Measurements from ENCODE around the gene TOR1A.
"Not testable (repeated sequence)": the region's sequence is repeated elsewhere in the genome, so short reads cannot be mapped to it uniquely, and the experiment has no call there.

TOR1A gene

DNA sequence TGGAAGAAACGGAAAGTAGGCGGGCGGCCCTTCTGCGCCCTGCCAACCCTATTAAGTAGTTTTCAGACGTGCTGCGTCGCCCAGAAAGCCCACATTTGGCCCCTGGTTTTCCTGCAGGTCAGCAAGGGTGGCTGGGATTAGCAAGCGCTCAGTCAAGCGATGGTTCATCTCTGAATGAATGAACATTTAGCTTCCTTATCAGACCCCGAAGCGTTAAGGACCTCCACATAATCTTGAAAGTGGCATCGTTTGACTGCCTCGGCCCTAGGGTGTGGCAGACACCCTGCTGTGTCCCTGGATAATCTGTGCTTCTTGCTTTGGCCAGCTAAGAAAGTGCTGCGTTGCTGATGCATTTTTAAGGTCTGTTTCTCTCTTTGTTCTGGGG lies 20.3 kb downstream of the TOR1A start:
- no peaks in the 10 kb centered on the region for H3K9me3 ChIP-seq (ENCODE audit: low read length)
- H3K4me3 ChIP-seq (ENCODE audit: low read length) = peak overlapping the region; percentile 92
- peak overlapping the region; percentile 87 for H2AFZ ChIP-seq (ENCODE audit: low read depth, low read length)
- peaks cover 9% of the 10 kb centered on the region for H3K4me1 ChIP-seq (ENCODE audit: insufficient read depth, low read length)
- peaks cover 5% of the 10 kb centered on the region for H3K36me3 ChIP-seq (ENCODE audit: insufficient read depth, low read length)
- no peaks in the 10 kb centered on the region for H3K27me3 ChIP-seq (ENCODE audit: insufficient read depth, low read length)

DNA sequence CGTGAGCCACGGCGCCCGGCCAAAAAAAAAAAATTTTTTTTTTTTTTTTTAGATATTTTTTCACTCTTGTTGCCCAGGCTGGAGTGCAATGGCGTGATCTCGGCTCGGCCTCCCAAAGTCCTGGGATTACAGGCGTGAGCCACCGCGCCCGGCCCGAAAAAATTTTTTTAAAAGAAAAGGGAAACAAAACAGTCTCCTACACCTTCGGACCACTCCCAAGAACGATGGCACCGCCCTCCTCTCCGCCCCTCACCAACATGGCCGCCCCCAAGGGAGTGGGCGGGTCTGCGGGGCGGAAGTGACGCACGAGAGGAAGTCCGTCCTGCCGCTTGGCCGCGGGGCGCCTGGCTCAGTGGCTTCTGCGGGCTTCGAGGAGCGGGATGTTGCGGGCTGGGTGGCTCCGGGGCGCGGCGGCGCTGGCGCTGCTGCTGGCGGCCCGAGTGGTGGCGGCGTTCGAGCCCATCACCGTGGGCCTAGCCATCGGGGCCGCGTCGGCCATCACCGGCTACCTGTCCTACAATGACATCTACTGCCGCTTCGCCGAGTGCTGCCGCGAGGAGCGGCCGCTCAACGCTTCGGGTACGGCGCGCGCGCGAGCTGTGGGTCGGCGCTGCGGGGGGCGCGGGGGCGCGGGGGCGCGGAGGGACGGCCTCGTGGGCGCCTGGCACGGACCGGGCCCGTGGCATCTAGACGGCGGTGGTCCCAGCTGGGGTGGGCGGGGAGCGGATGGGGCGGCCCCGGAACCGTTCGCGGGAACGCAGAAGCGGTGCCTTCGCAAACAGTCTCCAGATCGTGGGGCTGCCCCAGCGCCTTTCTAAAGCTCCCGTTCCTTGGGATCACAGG lies 20.9 kb downstream of the TOR1A start, which contains the start of gene TOR1B:
Gene TOR1B (plus strand): TSS at position 352 of the 843 bp plus-strand sequence. CDS start 29 bp downstream, at position 381.
- Histone ChIP-seq H3K27me3 (ENCODE audit: insufficient read depth, low read length) (no peaks in the 10 kb centered on the region), H2AFZ (ENCODE audit: low read depth, low read length) (peak within 1 kb of the TSS; percentile 87), H3K4me1 (ENCODE audit: insufficient read depth, low read length) (peaks cover 9% of the 10 kb centered on the region), H3K4me3 (ENCODE audit: low read length) (peak within 1 kb of the TSS; percentile 92), H3K9me3 (ENCODE audit: low read length) (no peaks in the 10 kb centered on the region), H3K36me3 (ENCODE audit: insufficient read depth, low read length) (peaks cover 5% of the 10 kb centered on the region)

DNA sequence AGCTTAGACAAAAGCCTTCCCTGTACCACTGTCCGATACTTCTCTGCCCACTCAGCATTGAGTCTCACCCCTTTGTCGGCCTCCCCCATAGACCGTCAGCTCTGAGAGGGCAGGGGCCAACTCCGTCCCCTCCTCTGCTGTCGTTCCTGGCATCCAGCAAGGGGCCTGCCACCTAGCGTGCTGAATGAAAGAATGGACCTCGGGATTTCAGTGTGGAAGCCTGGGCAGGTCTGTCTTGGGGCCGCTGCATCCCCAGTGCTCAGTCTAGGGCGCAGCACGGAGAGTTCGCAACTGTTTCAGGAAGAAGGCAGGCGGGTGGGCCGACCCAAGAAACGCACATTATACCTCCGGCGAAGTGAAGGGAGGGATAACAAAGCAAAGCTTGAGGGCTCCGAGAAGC lies 22.4 kb downstream of the TOR1A start:
- Histone ChIP-seq H3K4me3 (ENCODE audit: low read length) (no peak overlapping the region), H3K27me3 (ENCODE audit: insufficient read depth, low read length) (no peaks in the 10 kb centered on the region), H2AFZ (ENCODE audit: low read depth, low read length) (no peak overlapping the region), H3K9me3 (ENCODE audit: low read length) (no peaks in the 10 kb centered on the region), H3K4me1 (ENCODE audit: insufficient read depth, low read length) (peaks cover 9% of the 10 kb centered on the region), H3K36me3 (ENCODE audit: insufficient read depth, low read length) (no peaks in the 10 kb centered on the region)

DNA sequence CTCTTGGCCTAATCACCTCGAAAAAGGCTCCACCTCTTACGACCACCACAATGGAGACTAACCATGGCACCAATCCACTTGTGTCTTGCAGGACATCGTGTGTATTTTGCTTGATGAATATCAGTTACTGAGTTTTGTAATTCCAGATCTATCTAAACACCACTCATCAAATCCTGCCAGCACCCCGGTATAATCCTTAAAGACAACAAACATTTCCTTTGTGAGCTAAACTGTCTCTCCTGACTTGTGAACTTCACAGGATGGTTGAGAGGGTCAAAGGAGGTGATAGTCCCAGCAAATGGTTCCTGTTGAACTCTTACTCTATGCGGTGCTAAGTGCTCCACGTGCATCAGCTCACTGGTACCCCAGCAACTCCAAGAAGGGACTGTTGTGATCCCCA lies 25.0 kb downstream of the TOR1A start:
- no peak overlapping the region for H3K4me3 ChIP-seq (ENCODE audit: low read length)
- peaks cover 5% of the 10 kb centered on the region for H3K4me1 ChIP-seq (ENCODE audit: insufficient read depth, low read length)
- no peak overlapping the region for H2AFZ ChIP-seq (ENCODE audit: low read depth, low read length)
- no peaks in the 10 kb centered on the region for H3K36me3 ChIP-seq (ENCODE audit: insufficient read depth, low read length)
- peaks cover 15% of the 10 kb centered on the region for H3K27me3 ChIP-seq (ENCODE audit: insufficient read depth, low read length)
- H3K9me3 ChIP-seq (ENCODE audit: low read length) = no peaks in the 10 kb centered on the region

DNA sequence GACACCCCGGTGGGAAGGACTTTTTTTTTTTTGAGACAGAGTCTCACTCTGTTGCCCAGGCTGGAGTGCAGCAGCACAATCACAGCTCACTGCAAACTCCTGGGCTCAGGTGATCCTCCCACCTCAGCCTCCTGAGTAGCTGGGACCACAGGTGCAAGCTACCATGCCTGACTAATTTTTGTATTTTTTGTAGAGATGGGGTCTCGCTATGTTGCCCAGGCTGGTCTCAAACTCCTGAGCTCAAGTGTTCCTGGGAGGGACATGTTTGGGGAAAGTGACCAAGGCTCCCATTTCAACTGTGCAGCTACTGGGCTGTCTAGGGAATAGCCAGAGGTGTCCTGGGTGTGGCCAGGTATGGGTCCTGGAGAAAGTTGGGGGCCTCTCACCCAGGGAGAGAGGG lies 27.9 kb downstream of the TOR1A start:
- H3K9me3 ChIP-seq (ENCODE audit: low read length); H3K36me3 ChIP-seq (ENCODE audit: insufficient read depth, low read length); H3K4me3 ChIP-seq (ENCODE audit: low read length); H3K4me1 ChIP-seq (ENCODE audit: insufficient read depth, low read length); H2AFZ ChIP-seq (ENCODE audit: low read depth, low read length): not testable (repeated sequence)
- peaks cover 15% of the 10 kb centered on the region for H3K27me3 ChIP-seq (ENCODE audit: insufficient read depth, low read length)

DNA sequence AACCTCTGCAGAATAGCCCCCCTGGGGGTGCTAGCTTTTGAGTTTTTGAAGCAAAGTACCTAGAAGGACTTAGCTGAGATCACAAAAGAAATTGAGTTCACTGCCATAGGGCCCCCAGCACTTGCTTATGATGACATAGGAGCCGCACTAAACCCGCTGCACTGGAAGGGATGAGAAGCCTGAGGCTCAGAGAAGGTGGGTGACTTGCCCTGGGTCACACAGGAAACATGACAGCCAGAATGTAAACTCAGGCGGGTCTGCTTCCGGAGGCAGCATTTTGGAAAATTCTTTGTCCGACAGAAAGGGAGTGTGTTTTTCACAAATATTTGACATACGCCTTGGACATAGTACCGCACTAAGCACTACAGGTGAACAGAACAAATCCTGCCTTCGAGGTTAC lies 29.4 kb downstream of the TOR1A start:
- Histone ChIP-seq H3K9me3 (ENCODE audit: low read length) (no peaks in the 10 kb centered on the region), H3K27me3 (ENCODE audit: insufficient read depth, low read length) (peaks cover 15% of the 10 kb centered on the region), H2AFZ (ENCODE audit: low read depth, low read length) (no peak overlapping the region), H3K4me1 (ENCODE audit: insufficient read depth, low read length) (no peaks in the 10 kb centered on the region), H3K36me3 (ENCODE audit: insufficient read depth, low read length) (no peaks in the 10 kb centered on the region), H3K4me3 (ENCODE audit: low read length) (no peak overlapping the region)

DNA sequence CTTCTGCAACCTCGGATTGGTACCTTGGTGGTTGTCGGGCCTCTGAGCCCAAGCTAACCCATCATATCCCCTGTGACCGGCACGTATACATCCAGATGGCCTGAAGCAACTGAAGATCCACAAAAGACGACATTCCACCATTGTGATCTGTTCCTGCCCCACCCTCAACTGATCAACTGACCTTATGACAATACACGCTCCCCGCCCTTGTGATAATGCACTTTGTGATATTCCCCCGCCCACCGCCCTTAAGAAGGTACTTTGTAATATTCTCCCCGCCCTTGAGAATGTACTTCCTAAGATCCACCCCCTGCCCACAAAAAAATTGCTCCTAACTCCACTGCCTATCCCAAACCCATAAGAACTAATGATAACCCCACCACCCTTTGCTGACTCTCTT lies 37.5 kb downstream of the TOR1A start:
- Histone ChIP-seq H3K36me3 (ENCODE audit: insufficient read depth, low read length) (no peaks in the 10 kb centered on the region), H3K4me3 (ENCODE audit: low read length) (no peak overlapping the region), H2AFZ (ENCODE audit: low read depth, low read length) (no peak overlapping the region), H3K4me1 (ENCODE audit: insufficient read depth, low read length) (no peaks in the 10 kb centered on the region), H3K9me3 (ENCODE audit: low read length) (no peaks in the 10 kb centered on the region), H3K27me3 (ENCODE audit: insufficient read depth, low read length) (no peaks in the 10 kb centered on the region)

DNA sequence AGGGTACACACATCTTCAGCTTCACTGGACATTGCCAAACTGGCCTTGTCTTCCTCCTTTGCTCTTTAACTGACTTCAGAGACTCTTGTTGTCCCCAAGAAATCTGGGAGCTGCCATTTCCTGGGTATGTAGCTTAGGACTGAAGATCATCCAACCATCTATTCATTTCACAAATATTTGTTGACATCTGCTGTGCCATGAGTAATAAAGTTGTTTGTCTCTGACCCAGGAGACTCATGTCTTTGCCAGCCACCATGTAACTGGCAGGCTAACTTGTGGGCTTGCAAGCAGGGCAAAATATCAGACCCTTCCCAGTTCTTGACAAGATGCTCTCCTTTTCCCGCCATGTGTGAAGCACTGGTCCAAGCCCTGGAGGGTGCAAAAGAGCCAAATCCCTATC lies 38.1 kb downstream of the TOR1A start:
- Histone ChIP-seq H3K27me3 (ENCODE audit: insufficient read depth, low read length) (no peaks in the 10 kb centered on the region), H3K4me3 (ENCODE audit: low read length) (no peak overlapping the region), H3K36me3 (ENCODE audit: insufficient read depth, low read length) (no peaks in the 10 kb centered on the region), H2AFZ (ENCODE audit: low read depth, low read length) (no peak overlapping the region), H3K9me3 (ENCODE audit: low read length) (no peaks in the 10 kb centered on the region), H3K4me1 (ENCODE audit: insufficient read depth, low read length) (no peaks in the 10 kb centered on the region)

DNA sequence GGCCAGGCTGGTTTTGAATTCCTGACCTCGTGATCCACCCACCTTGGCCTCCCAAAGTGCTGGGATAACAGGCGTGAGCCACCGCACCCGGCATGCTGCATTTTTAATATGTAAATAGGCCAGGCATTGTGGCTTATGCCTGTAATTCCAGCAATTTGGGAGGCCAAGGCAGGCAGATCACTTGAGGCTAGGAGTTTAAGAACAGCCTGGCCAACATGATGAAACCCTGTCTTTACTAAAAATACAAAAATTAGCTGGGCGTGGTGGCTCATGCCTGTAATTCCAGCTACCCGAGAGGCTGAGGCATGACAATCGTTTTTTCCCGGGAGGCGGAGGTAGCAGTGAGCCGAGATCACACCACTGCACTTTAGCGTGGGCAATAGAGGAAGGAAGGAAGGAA lies 39.0 kb downstream of the TOR1A start:
- H3K4me3 ChIP-seq (ENCODE audit: low read length); H3K4me1 ChIP-seq (ENCODE audit: insufficient read depth, low read length); H3K9me3 ChIP-seq (ENCODE audit: low read length); H3K36me3 ChIP-seq (ENCODE audit: insufficient read depth, low read length); H2AFZ ChIP-seq (ENCODE audit: low read depth, low read length); H3K27me3 ChIP-seq (ENCODE audit: insufficient read depth, low read length): not testable (repeated sequence)

DNA sequence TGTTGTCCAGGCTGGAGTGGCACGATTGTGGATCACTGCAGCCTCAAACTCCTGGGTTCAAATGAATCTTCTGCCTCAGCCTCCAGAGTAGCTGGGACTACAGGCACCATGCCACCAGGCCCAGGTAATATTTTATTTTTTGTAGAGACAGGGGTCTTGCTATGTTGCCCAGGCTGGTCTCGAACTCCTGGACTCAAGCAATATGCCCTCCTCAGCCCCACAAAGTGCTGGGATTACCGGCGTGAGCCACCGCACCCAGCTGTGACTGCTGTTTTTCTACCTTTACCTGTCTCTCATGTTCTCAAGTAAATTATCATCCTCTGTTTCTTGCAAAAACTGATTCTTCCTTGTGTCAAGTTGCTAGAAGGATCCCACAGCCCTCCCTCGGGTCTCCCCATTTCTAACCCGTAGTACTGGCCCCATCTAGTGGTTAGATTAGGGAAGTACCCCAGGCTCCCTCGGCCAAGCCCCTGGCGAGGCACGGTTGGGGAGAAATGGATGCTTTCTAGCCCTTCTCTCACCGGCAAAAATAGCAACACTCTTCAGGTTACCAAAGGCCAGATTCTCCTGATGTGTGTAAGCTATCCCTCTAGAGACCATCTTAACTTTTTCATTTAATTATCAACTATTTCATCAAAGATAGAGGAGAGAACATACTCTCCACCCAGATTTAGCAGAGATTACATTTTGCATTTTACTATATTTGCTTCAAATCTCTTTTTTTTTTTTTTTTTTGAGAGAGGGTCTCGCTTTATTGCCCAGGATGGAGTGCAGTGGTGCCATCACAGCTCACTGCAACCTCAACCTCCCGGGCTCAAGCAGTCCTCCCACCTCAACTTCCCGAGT lies 40.2 kb downstream of the TOR1A start:
- no peaks in the 10 kb centered on the region for H3K9me3 ChIP-seq (ENCODE audit: low read length)
- H2AFZ ChIP-seq (ENCODE audit: low read depth, low read length) = no peak overlapping the region

DNA sequence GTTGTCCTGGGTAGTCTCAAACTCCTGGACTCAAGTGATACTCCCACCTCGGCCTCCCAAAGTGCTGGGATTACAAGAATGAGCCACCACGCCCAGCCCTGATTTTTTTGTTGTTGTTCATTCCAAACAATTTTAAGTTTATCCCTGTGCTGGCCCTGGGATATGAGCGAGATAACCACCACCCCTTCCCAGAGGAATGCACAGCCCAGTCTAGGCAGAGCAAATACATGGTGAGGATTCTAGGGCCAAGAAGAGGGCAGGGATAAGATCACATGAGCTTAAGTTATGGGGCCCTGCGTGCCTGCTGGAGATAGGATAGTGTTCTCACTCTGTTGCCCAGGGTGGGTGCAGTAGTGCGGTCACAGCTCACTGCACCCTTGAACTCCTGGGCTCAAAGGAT lies 42.0 kb downstream of the TOR1A start:
- Histone ChIP-seq H3K4me3 (ENCODE audit: low read length) (no peak overlapping the region), H3K4me1 (ENCODE audit: insufficient read depth, low read length) (peaks cover 8% of the 10 kb centered on the region), H3K9me3 (ENCODE audit: low read length) (no peaks in the 10 kb centered on the region), H2AFZ (ENCODE audit: low read depth, low read length) (no peak overlapping the region), H3K36me3 (ENCODE audit: insufficient read depth, low read length) (no peaks in the 10 kb centered on the region), H3K27me3 (ENCODE audit: insufficient read depth, low read length) (no peaks in the 10 kb centered on the region)

More for the DNA sequence above, 40.2 kb downstream of the TOR1A start:
- Histone ChIP-seq H3K27me3 (ENCODE audit: insufficient read depth, low read length) (no peaks in the 10 kb centered on the region), H3K4me1 (ENCODE audit: insufficient read depth, low read length) (no peaks in the 10 kb centered on the region), H3K4me3 (ENCODE audit: low read length) (no peak overlapping the region), H3K36me3 (ENCODE audit: insufficient read depth, low read length) (no peaks in the 10 kb centered on the region)

DNA sequence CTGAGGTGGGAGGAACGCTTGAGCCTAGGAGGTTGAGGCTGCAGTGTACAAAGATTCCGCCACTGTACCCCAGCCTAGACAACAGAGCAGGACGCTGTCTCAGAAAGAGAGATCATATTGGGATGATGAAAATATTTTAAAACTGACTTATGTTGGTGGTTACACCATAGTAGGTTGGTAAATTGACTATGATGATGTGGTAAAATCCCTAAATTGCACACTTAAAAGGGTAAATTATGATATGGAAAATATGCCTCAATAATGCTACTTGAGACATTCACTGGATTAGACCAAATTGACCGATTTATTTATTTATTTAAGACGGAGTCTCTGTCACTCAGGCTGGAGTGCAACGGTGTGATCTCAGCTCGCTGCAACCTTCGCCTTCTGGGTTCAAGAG lies 42.8 kb downstream of the TOR1A start:
- Histone ChIP-seq H3K9me3 (ENCODE audit: low read length) (no peaks in the 10 kb centered on the region), H3K4me1 (ENCODE audit: insufficient read depth, low read length) (peaks cover 13% of the 10 kb centered on the region)

DNA sequence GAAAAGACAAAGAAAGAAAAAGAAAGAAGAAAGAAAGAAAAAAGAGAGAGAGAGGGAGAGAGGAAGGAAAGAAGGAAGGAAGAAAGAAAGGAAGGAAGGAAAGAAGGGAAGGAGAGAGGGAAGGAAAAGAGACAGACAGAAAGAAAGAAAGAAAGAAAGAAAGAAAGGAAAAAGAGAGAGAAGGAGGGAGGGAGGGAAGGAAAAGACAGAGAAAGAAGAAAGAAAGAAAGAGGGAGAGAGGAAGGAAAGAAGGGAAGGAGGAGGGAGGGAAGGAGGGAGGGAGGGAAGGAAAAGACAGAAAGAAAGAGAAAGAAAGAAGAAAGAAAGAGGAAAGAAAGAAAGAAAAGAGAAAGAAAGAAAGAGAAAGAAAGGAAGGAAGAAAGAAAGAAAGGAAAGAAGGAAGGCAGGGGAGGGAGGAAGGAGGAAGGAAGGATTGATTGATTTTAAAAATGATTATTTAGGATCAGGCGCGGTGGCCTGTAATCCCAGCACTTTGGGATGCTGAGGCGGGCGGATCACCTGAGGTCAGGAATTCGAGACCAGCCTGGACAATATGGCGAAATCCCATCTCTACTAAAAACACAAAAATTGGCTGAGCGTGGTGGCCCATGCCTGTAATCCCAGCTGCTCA lies 44.3 kb downstream of the TOR1A start:
- H2AFZ ChIP-seq (ENCODE audit: low read depth, low read length) = no peak overlapping the region
- H3K9me3 ChIP-seq (ENCODE audit: low read length) = no peaks in the 10 kb centered on the region
- H3K4me1 ChIP-seq (ENCODE audit: insufficient read depth, low read length) = peaks cover 13% of the 10 kb centered on the region
- no peak overlapping the region for H3K4me3 ChIP-seq (ENCODE audit: low read length)
- no peaks in the 10 kb centered on the region for H3K36me3 ChIP-seq (ENCODE audit: insufficient read depth, low read length)
- no peaks in the 10 kb centered on the region for H3K27me3 ChIP-seq (ENCODE audit: insufficient read depth, low read length)

More for the DNA sequence above, 42.8 kb downstream of the TOR1A start:
- Histone ChIP-seq H2AFZ (ENCODE audit: low read depth, low read length) (no peak overlapping the region), H3K4me3 (ENCODE audit: low read length) (no peak overlapping the region), H3K36me3 (ENCODE audit: insufficient read depth, low read length) (no peaks in the 10 kb centered on the region), H3K27me3 (ENCODE audit: insufficient read depth, low read length) (no peaks in the 10 kb centered on the region)

Measured in neuron (in vitro differentiated cells).